GM19240 (cell line): ENCODE measurements around the gene KCNJ12.
"Not testable (repeated sequence)": the region's sequence is repeated elsewhere in the genome, so short reads cannot be mapped to it uniquely, and the experiment has no call there.

ENCODE experiments used
- DNase-seq: peaks from one replicate; pipeline ENCODE4 v3.0.0; 2011; ENCODE audit warnings: low spot score; ENCODE audit not compliant: insufficient read length

Gene KCNJ12

GRCh38 chr17:21349358-21350050, 26.7 kb upstream of the KCNJ12 start:
- not testable (repeated sequence) for DNase-seq

- DNase-seq, result not testable (repeated sequence)
Observed at GRCh38 chr17:21350495-21350894, 25.7 kb upstream of the KCNJ12 start.

GRCh38 chr17:21351366-21352065, 24.6 kb upstream of the KCNJ12 start:
- no peak for DNase-seq

GRCh38 chr17:21352221-21352980, 23.8 kb upstream of the KCNJ12 start:
- no peak for DNase-seq

- no peak for DNase-seq
Observed at GRCh38 chr17:21352981-21353265, 23.2 kb upstream of the KCNJ12 start.

- DNase-seq, result no peak
Observed at GRCh38 chr17:21353326-21354010, 22.7 kb upstream of the KCNJ12 start.

GRCh38 chr17:21354796-21355385, 21.3 kb upstream of the KCNJ12 start:
- no peak for DNase-seq

GRCh38 chr17:21355586-21355985, 20.6 kb upstream of the KCNJ12 start:
- no peak for DNase-seq

- DNase-seq, result no peak
Observed at GRCh38 chr17:21356537-21357127, 19.5 kb upstream of the KCNJ12 start.

- DNase-seq, result no peak
Observed at GRCh38 chr17:21357281-21357680, 18.9 kb upstream of the KCNJ12 start.

- no peak for DNase-seq
Observed at GRCh38 chr17:21357696-21358656, 18.2 kb upstream of the KCNJ12 start.

GRCh38 chr17:21358682-21359482, 17.3 kb upstream of the KCNJ12 start:
- DNase-seq, result no peak

GRCh38 chr17:21359483-21359840, 16.7 kb upstream of the KCNJ12 start:
- no peak for DNase-seq

- no peak for DNase-seq
Observed at GRCh38 chr17:21360048-21360447, 16.1 kb upstream of the KCNJ12 start.

- DNase-seq, result no peak
Observed at GRCh38 chr17:21361020-21361809, 14.9 kb upstream of the KCNJ12 start.

GRCh38 chr17:21362331-21362931, 13.7 kb upstream of the KCNJ12 start:
- DNase-seq, result no peak

- DNase-seq, result no peak
Observed at GRCh38 chr17:21363776-21364642, 12.1 kb upstream of the KCNJ12 start.
